T-helper 1 cell treated with Interleukin-12 subunit alpha and Interleukin-12 subunit beta and Interleukin-4 antibody, amounts not matched to agents 30 ng/mL and 1 ng/mL, for 36 hours (primary cell): Measurements from ENCODE around the gene PCDHB2. TPM values are rescaled to one million over a fixed set of nuclear protein-coding genes. Genes with fewer than 3 reads are reported as not detected.
"Not testable (repeated sequence)": the region's sequence is repeated elsewhere in the genome, so short reads cannot be mapped to it uniquely, and the experiment has no call there.

Experiments used
- intact Hi-C: fragments of 100-400 bp; cut with micrococcal nuclease; formaldehyde crosslinking; loops from one replicate; pipeline ENCODE4 v1.15.1; 2024
- total RNA-seq: library from RNA; stranded (reverse); gene quantifications from 2 replicates; pipeline ENCODE4 v1.2.3, GENCODE V29; 2022

PCDHB2 gene
- 0.07 TPM in 1 of 2 replicates, not detected in the other for total RNA-seq

- intact Hi-C loops = no loop called here
These were observed at the start of gene PCDHB2 for GRCh38 chr5:141094481-141095262. PCDHB2 (plus strand) TSS chr5:141094615; CDS start chr5:141094791, 176 bp downstream.

- intact Hi-C loops = no loop called here
These were observed 43.5 kb upstream of the PCDHB2 start, which contains the start of gene PCDHB1 for GRCh38 chr5:141050622-141051520. PCDHB1 (plus strand) TSS chr5:141051374; CDS start chr5:141051471, 97 bp downstream.

- intact Hi-C loops = no loop called here
These were observed 42.9 kb upstream of the PCDHB2 start for GRCh38 chr5:141051521-141051866.

- intact Hi-C loops = no loop called here
These were observed 16.6 kb upstream of the PCDHB2 start for GRCh38 chr5:141077826-141078225.

GRCh38 chr5:141082228-141082627, 12.2 kb upstream of the PCDHB2 start:
- intact Hi-C loops = no loop called here

- intact Hi-C loops = no loop called here
These were observed 9.9 kb upstream of the PCDHB2 start for GRCh38 chr5:141084487-141084989.

- intact Hi-C loops = no loop called here
These were observed 837 bp downstream of the PCDHB2 start for GRCh38 chr5:141095263-141095641.

- intact Hi-C loops = not testable (repeated sequence)
These were observed 1.8 kb downstream of the PCDHB2 start for GRCh38 chr5:141096181-141096580.

GRCh38 chr5:141096586-141096985, 2.2 kb downstream of the PCDHB2 start:
- intact Hi-C loops = not testable (repeated sequence)

- intact Hi-C loops = no loop called here
These were observed 5.9 kb downstream of the PCDHB2 start, which contains the start of gene PCDHB3 for GRCh38 chr5:141100243-141100805. PCDHB3 (plus strand) TSS chr5:141100473; CDS start chr5:141100650, 177 bp downstream.

- intact Hi-C loops = no loop called here
These were observed 6.6 kb downstream of the PCDHB2 start for GRCh38 chr5:141101059-141101458.

GRCh38 chr5:141102070-141102469, 7.7 kb downstream of the PCDHB2 start:
- intact Hi-C loops = not testable (repeated sequence)

GRCh38 chr5:141102471-141102870, 8.1 kb downstream of the PCDHB2 start:
- intact Hi-C loops = not testable (repeated sequence)

GRCh38 chr5:141105350-141105749, 10.9 kb downstream of the PCDHB2 start:
- intact Hi-C loops = no loop called here

- intact Hi-C loops = no loop called here
These were observed 24.8 kb downstream of the PCDHB2 start for GRCh38 chr5:141119250-141119649.

- intact Hi-C loops = no loop called here
These were observed 27.1 kb downstream of the PCDHB2 start, which contains the start of gene PCDHB4 for GRCh38 chr5:141121563-141121962. PCDHB4 (plus strand) TSS chr5:141121818; CDS start chr5:141121999, 181 bp downstream.

GRCh38 chr5:141121985-141122384, 27.6 kb downstream of the PCDHB2 start:
- intact Hi-C loops = no loop called here

- intact Hi-C loops = not testable (repeated sequence)
These were observed 29.2 kb downstream of the PCDHB2 start for GRCh38 chr5:141123396-141124135.

GRCh38 chr5:141127305-141127704, 32.9 kb downstream of the PCDHB2 start:
- intact Hi-C loops = no loop called here

- intact Hi-C loops = no loop called here
These were observed 40.8 kb downstream of the PCDHB2 start, which contains the start of gene PCDHB5 for GRCh38 chr5:141135030-141135717. PCDHB5 (plus strand) TSS chr5:141135206; CDS start chr5:141135435, 229 bp downstream.
